T-helper 2 cell treated with Interferon-gamma antibody and Interleukin-4, amounts not matched to agents 100 ng/mL and 5 ng/mL, for 36 hours (primary cell): ENCODE measurements around the gene MATN3. TPM values are rescaled to one million over a fixed set of nuclear protein-coding genes. Genes with fewer than 3 reads are reported as not detected.

Source experiments
- intact Hi-C: fragments of 100-400 bp; cut with micrococcal nuclease; formaldehyde crosslinking; loops from one replicate; pipeline ENCODE4 v1.15.1; 2023
- total RNA-seq: library from RNA; stranded (reverse); gene quantifications from 2 replicates; pipeline ENCODE4 v1.2.3, GENCODE V29; 2022

Gene MATN3
- total RNA-seq, 1 donor from 2014 or later = not detected

DNA sequence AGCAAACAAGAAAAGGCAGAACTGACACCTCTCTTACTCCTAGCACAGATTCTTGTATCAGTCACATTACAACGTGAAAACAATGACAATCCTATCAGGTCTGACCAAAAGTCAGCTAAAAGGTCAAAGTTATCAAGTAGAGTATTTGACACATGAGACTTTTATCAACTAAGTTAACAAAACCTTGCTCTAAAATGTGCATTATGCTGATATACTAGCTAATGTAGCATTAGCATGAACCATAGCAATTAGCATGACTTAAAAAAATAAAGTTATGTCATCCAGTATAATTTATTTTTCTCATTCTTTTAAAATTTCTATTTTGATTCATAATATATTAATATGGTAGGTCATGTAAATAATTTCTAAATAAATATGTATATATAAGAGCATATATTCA lies 69.3 kb downstream of the MATN3 start:
- intact Hi-C loops = no loop called here

DNA sequence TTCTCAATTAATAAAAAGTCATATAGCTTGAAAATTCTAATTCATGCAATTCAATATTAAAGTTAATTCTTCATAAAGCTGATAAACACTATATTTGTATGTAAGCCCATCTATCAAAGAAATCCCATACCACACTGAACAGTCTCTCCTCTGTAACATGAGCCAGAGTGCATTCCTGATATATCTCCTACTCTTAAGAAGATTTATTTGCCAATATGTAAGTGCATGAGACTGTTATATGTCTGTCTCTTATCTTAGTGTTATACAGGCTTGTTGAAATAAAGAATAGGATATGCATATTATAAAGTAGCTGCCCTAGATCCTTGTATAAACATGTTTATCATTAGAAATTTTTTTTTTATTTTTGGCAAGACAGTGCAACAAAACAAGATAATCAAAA lies 70.3 kb downstream of the MATN3 start:
- intact Hi-C loops = no loop called here

Other genes with a start within 250 kb of the MATN3 start
- gene TTC32, start 110.7 kb downstream of the MATN3 start, total RNA-seq = 20.3 and 20.7 TPM in 2 replicates
- 3.6 TPM in 2 replicates for gene WDR35, start 22.6 kb downstream of the MATN3 start, total RNA-seq
- gene LAPTM4A, start 39.0 kb upstream of the MATN3 start, total RNA-seq = 29.3 and 29.5 TPM in 2 replicates
- gene SDC1, start 212.5 kb upstream of the MATN3 start, total RNA-seq = 0.14 TPM in 1 of 2 replicates, not detected in the other